ENCODE results near the gene HRCT1.
"Not testable (repeated sequence)": the region's sequence is repeated elsewhere in the genome, so short reads cannot be mapped to it uniquely, and the experiment has no call there.

HRCT1 gene

GRCh38 chr9:35919212-35920008, 13.4 kb downstream of the HRCT1 start:
- DNase-seq, result no peak

GRCh38 chr9:35920051-35920620, 14.1 kb downstream of the HRCT1 start:
- no peak for DNase-seq

DNA sequence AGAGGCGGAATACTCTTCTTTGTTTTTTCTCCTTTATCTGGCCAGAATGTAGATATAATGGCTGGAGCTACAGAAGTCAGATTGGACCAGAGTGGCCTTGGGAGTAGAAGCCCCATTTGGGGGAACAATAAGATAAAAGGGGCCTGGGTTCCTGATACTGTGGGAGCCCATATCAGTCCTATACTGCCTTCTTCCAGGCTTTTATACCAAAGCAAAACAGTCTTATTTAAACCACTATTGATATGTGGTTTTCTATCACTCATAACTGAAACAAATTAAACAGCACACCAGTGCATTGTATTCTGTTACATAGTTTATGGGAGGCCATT, 17.6 kb downstream of the HRCT1 start:
- DNase-seq, result no peak

DNA sequence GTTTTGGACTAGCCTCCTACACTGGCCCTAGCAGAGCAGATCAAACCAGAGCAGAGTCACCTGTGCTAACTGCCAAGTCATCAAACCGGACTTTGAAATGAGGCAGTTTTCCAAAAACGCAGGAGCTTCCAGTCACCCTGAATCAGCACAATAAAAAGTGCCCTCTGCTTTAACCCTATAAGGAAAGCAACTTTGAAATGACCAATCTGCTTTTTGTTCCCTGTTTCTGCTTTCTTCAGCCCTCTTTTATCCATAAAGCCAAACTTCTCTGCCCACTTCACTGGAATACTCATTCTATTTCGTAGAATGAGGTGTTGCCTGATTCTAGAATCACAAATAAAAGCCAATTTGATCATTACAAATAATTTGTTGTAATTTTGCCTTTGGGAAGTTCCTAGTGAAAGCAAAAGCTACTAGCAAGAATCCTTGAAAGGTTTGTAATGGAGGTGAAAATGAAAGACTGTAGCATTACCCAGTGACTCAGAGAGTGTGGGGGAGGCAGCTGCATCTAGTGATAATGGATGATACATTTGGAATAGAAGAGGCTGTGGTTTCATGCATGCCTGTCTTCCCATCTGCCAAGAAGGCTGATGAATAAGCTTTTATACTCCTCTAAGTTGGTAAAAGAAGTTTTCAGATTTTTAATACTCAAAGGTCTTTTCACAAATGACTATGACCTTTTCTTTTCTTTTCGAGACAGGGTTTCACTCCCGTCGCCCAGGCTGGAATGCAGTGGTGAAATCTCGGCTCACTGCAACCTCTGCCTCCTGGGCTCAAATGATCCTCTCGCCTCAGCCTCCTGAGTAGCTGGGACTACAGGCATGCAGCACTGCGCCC, 18.1 kb downstream of the HRCT1 start:
- no peak for DNase-seq

DNA sequence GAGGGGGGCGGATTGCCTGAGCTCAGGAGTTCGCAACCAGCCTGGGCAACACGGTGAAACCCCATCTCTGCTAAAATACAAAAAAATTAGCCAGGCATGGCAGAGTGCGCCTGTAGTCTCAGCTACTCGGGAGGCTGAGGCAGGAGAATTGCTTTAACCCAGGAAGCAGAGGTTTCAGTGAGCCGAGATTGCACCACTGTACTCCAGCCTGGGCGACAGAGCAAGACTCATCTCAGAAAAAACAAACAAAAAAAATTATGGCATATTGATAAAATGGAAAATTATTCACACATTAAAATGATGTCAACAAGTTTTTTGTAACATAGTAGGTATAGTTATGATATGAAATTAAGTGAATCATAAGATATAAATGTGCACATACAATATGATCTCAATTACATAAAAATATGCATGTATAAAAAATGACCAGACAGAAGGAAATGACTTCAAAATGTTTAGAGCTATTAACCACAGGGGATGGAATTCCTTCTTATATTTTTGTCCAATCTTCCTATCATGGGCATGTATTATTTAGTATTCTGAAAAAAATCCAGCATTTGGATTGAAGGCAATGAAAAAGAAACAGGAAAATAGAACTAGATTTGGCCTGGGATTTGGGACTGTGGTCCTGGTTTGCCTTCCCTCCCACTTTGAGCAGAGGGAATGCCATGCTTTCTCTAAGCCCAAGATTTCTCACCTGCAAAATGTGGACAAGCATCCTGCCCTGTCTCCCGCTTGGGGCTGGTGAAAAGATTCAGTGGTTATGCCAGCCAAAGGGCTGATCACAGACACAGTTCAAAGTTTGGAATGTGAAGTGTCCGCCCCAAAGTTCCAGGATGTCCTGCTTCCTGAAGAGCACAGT, 22.8 kb downstream of the HRCT1 start:
- no peak for DNase-seq

DNA sequence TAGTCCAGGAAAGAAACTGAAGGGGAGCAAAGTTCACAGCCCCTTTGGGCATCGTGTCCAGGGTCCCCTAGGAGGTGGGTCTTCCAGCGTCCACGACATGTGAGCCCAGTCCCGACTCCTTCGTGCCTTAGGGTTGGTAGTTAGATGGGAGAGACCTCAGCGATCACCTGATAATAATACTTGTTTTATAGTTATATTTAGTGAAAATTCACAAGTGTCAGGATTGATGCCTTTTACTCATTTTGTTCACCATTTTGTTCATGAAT, 23.4 kb downstream of the HRCT1 start:
- DNase-seq, result no peak

DNA sequence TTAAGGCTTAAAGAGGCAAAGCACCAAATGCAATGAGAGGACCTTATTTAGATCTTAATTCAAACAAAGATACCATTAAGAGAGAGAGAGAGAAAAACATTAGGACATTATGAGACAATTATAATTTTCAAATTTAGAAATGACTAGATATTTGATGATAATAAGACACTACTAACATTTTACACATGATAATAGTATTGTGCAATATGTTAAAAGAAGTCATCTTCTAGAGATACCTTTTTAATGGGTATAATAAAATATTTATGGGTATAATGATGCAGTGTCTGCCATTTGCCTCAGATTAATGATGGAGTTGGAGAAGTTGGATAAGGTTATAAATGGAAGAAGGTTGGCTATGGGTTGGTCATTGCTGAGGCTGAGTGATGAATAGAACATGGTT, 24.5 kb downstream of the HRCT1 start:
- no peak for DNase-seq

DNA sequence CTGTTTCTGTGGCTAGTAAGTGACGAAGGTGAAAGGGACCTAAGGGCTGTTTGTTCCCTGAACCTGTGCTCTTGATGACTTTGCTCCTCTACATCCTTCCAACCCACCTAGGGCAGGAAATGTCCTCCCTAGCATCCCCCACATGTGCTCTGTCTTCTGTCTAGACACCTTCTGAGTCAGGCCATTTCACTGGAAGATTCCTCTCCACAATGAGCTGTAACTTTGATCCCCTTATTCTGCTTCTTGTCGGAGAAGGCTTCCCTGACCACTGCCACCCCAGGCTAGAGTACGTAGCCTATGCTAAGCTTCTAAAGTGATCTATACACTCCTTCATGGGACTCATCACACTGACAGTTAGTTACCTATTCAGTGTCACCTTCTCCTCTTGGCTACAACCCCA, 25.0 kb downstream of the HRCT1 start:
- no peak for DNase-seq

DNA sequence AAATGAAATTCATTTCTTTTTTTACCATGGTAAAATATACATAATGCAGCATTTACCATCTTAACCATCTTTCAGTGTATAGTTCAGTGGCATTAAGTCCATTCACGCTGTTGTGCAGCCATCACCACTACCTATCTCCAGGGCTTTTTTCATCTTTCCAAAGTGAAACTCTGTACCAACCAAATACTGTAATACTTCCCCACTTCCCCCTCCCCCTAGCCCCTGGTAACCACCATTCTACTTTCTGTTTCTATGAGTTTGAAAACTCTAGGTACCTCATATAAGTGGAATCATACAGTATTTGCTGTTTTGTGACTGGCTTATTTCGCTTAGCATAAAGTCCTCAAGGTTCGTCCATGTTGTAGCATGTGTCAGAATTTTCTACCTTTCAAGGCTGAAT, 26.7 kb downstream of the HRCT1 start:
- DNase-seq, result no peak

DNA sequence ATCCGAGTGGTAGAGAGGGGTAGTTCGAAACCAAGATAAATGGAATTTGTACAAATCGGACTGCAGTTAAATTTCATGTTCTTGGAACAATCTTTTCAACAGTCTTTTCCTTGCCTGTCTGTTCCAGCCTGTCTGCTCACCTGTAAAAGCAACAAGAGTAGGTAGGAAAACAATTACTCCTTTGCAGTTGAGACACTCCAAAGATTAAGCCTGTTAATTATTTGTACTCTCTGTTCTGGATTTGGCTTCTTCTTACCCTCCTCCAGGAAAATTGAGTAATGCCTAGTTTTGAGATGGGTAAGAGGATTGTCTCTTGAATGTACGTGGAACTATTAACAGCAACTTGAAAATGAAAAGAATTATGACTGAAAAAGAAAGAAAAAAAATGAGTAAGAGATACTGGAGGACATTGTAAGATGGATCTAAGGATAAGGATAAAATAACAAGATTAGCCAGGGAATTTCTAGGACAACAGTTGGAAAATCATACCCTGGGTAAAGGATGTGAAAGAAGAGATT, 27.6 kb downstream of the HRCT1 start:
- DNase-seq, result no peak

- DNase-seq, result not testable (repeated sequence)
Measured at GRCh38 chr9:35934069-35934468, 28.1 kb downstream of the HRCT1 start.

DNA sequence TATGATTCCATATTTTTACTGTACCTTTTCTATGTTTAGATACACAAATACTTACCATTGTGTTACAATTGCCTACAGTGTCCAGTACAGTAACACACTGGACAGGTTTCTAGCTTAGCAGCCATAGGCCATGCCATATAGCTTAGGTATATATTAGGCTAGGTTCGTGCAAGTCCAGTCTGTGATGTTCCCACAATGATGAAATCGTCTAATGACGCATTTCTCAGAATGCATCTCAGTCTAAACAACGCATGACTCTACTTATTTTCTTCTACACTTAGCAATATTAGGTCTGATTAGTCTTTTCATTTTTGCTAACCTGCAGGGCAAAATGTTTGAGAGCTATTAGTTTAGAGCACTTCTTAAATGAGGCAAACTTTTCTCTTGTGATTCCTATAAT, 29.3 kb downstream of the HRCT1 start:
- no peak for DNase-seq

- DNase-seq, result no peak
Measured at GRCh38 chr9:35935755-35936509, 29.9 kb downstream of the HRCT1 start.

DNA sequence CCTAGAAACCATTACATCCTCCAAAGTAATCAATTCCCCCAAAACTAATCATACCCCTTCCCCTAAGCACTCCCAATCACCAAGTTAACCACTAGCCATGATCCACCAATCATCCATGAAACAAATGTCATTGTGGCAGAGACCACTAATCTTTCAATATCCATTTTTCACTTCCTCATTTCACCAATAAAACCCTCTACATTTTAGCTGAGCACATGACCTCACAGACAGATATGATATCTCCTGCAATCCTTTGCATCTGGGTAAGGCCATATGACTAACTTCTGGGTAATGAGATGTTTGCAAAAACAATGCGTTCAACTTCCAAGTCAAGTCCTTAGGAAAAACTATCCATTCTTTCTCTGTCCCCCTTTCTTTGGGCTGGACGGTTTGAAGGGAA, 31.2 kb downstream of the HRCT1 start:
- DNase-seq, result no peak

GRCh38 chr9:35938474-35939356, 32.7 kb downstream of the HRCT1 start:
- no peak for DNase-seq

DNA sequence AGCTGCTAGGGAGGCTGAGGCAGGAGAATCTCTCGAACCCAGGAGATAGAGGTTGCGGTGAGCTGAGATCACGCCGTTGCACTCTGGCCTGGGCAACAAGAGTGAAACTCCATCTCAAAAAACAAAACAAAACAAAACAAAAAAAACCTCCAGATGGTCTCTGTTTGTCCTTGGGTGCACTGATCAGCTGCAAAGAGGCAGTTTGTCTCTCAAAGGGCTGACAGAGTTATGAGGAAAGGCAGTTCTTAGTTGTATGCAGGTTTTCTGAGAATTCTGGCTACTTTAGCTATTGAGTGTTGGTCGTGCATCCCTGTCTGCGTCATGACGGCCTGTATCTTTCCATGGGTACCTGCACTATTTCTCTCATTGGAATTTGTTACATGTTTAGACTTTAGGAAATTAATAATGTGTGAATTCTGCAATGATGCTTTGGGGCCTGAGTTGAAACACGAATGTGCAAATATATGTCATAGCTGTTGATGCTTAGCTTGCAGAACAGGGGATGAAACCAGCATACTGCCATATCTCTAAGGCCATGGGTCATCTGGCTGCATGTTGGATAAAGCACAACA, 33.8 kb downstream of the HRCT1 start:
- no peak for DNase-seq

- no peak for DNase-seq
Measured at GRCh38 chr9:35940458-35941407, 34.7 kb downstream of the HRCT1 start.

GRCh38 chr9:35942286-35942685, 36.3 kb downstream of the HRCT1 start:
- no peak for DNase-seq

- no peak for DNase-seq
Measured at GRCh38 chr9:35944173-35944572, 38.2 kb downstream of the HRCT1 start.

DNA sequence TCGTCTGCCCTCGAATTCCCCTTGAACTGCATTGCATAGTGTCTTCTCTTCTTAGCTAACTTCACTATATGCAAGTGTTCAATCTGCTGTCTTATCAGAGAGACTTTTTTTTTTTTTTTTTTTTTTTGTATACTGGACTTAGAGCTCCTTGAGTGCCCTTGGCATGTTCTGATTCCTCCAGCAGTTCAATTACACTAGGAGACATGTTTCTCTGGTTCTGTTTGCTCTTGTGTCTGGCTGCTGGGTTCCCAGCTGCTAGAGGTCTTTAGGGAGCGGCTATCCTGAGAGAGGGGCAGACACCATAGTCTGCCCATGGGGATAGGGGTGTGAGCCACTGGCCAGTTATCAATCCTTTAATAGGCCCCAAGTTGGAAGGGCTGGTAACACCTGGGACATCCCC, 38.8 kb downstream of the HRCT1 start:
- no peak for DNase-seq
